Suprapubic skin (tissue), 4 donors: Measurements from ENCODE around the gene CHAF1A. TPM values are rescaled to one million over a fixed set of nuclear protein-coding genes. Genes with fewer than 3 reads are reported as not detected.
A peak's percentile ranks its signal among the peaks of the same experiment; 100 is the strongest.

Experiments
- DNase-seq, 2 donors: peaks; one replicate each; pipeline ENCODE4 v3.0.0-alpha.2; 2019; ENCODE audit warnings: low spot score in 2 of 2
- H3K27ac ChIP-seq: fragments of 200-600 bp; sonication (generic); one replicate; pipeline ENCODE4 v1.5.1; 2019
- H3K27me3 ChIP-seq: fragments of 200-600 bp; sonication (generic); one replicate; pipeline ENCODE4 v1.5.1; 2019
- H3K36me3 ChIP-seq: fragments of 200-600 bp; sonication (generic); one replicate; pipeline ENCODE4 v1.5.1; 2019
- H3K4me1 ChIP-seq: fragments of 200-600 bp; sonication (generic); one replicate; pipeline ENCODE4 v1.5.1; 2019
- H3K4me3 ChIP-seq: fragments of 200-600 bp; sonication (generic); one replicate; pipeline ENCODE4 v1.5.1; 2019; ENCODE audit warnings: mild to moderate bottlenecking
- H3K9me3 ChIP-seq: fragments of 200-600 bp; sonication (generic); one replicate; pipeline ENCODE4 v1.5.1; 2019
- CTCF ChIP-seq, 2 donors: fragments of 200-600 bp in 1 of 2; fragments of 450-650 bp in 1 of 2; sonication (generic) in 1 of 2; IDR thresholded peaks; one replicate each; pipeline ENCODE4 v1.5.1; 2016 to 2019; ENCODE audit warnings: antibody characterized with exemption in 2 of 2, mild to moderate bottlenecking in 1 of 2, moderate library complexity in 1 of 2
- EP300 ChIP-seq: sonication (generic); formaldehyde crosslinking; IDR thresholded peaks from one replicate; pipeline ENCODE4 v1.6.1; 2017; ENCODE audit warnings: antibody characterized with exemption
- POLR2A ChIP-seq, 2 donors: fragments of 450-650 bp; IDR thresholded peaks; one replicate each; pipeline ENCODE4 v1.6.1; 2017; ENCODE audit warnings: antibody characterized with exemption in 2 of 2, mild to moderate bottlenecking in 2 of 2, moderate library complexity in 2 of 2
- POLR2AphosphoS5 ChIP-seq, 3 donors: sonication (generic); formaldehyde crosslinking; IDR thresholded peaks; one replicate each; pipeline ENCODE4 v1.6.1; 2017; ENCODE audit warnings: antibody characterized with exemption in 3 of 3
- WGBS: methylation state at CpG from one replicate; pipeline ENCODE4 v1.1.5; 2018; 5-methylcytosine and 5-hydroxymethylcytosine counted together
- total RNA-seq, 4 donors: library from RNA; depleted of rRNA; stranded (reverse); fragments of >200 nt; gene quantifications; one replicate each; pipeline ENCODE4 v1.1.0, GENCODE V29; 2016

Gene CHAF1A
- total RNA-seq, 4 donors from 2014 or later = 8.5 to 20.4 (median 11.4) TPM

GRCh38 chr19:4457654-4458395 lies 55.4 kb downstream of the CHAF1A start, which contains the start of gene UBXN6:
Gene UBXN6 (minus strand): TSS chr19:4457794. CDS start chr19:4457697, 97 bp downstream.
- Histone ChIP-seq H3K4me3 (peak within 1 kb of the TSS; percentile 72), H3K4me1 (peaks cover 41% of the 10 kb centered on the region), H3K36me3 (peaks cover 14% of the 10 kb centered on the region), H3K27me3 (no peaks in the 10 kb centered on the region), H3K9me3 (no peaks in the 10 kb centered on the region), H3K27ac (peak within 1 kb of the TSS; percentile 93)
- DNase-seq = peak; percentile 99
- 14% methylated on average over 52 of the region's 52 CpGs for WGBS
- no peak for TF ChIP-seq CTCF (IDR thresholded peaks at IDR 0.05)
- peak in 2 of 3 donors; percentile 20 to 84 for TF ChIP-seq POLR2AphosphoS5 (IDR thresholded peaks at IDR 0.05)

GRCh38 chr19:4464815-4465581 lies 62.6 kb downstream of the CHAF1A start:
- Histone ChIP-seq H3K27ac (no peak overlapping the region), H3K27me3 (no peaks in the 10 kb centered on the region), H3K4me3 (no peak overlapping the region), H3K4me1 (no peaks in the 10 kb centered on the region), H3K36me3 (no peaks in the 10 kb centered on the region), H3K9me3 (no peaks in the 10 kb centered on the region)
- TF ChIP-seq EP300 (no peak), POLR2A (IDR thresholded peaks at IDR 0.05) (no peak)
- 89% methylated on average over 8 of the region's 8 CpGs for WGBS
- no peak for DNase-seq

GRCh38 chr19:4467835-4468234 lies 65.4 kb downstream of the CHAF1A start:
- TF ChIP-seq CTCF (IDR thresholded peaks at IDR 0.05) (no peak), POLR2A (IDR thresholded peaks at IDR 0.05) (no peak), POLR2AphosphoS5 (IDR thresholded peaks at IDR 0.05) (no peak), EP300 (no peak)
- no peak for DNase-seq
- Histone ChIP-seq H3K36me3 (no peaks in the 10 kb centered on the region), H3K27ac (no peak overlapping the region), H3K27me3 (no peaks in the 10 kb centered on the region), H3K4me1 (peaks cover 9% of the 10 kb centered on the region), H3K9me3 (no peaks in the 10 kb centered on the region), H3K4me3 (no peak overlapping the region)
- WGBS = 87% methylated on average over 3 of the region's 3 CpGs

- no peak for TF ChIP-seq POLR2A (IDR thresholded peaks at IDR 0.05)
- peak in 1 of 3 donors; percentile 65 for TF ChIP-seq POLR2AphosphoS5 (IDR thresholded peaks at IDR 0.05)
- TF ChIP-seq CTCF (IDR thresholded peaks at IDR 0.05) = no peak
- TF ChIP-seq EP300 = no peak
- peak; percentile 99 for DNase-seq
- peak overlapping the region; percentile 89 for H3K27ac ChIP-seq
- H3K4me1 ChIP-seq = peaks cover 31% of the 10 kb centered on the region
- no peaks in the 10 kb centered on the region for H3K27me3 ChIP-seq
- WGBS = 1% methylated on average over 33 of the region's 33 CpGs
- peaks cover 14% of the 10 kb centered on the region for H3K36me3 ChIP-seq
- H3K9me3 ChIP-seq = no peaks in the 10 kb centered on the region
- peak overlapping the region; percentile 96 for H3K4me3 ChIP-seq
Observed at GRCh38 chr19:4471403-4472173, 69.1 kb downstream of the CHAF1A start.

- peak in 1 of 2 donors; percentile 71 for DNase-seq
- peaks cover 31% of the 10 kb centered on the region for H3K4me1 ChIP-seq
- peak within 1 kb of the TSS; percentile 89 for H3K27ac ChIP-seq
- no peaks in the 10 kb centered on the region for H3K27me3 ChIP-seq
- 0% methylated on average over 14 of the region's 71 CpGs for WGBS
- H3K36me3 ChIP-seq = peaks cover 22% of the 10 kb centered on the region
- H3K9me3 ChIP-seq = no peaks in the 10 kb centered on the region
- no peak for TF ChIP-seq POLR2A (IDR thresholded peaks at IDR 0.05)
- no peak for TF ChIP-seq EP300
- TF ChIP-seq CTCF (IDR thresholded peaks at IDR 0.05) = no peak
- H3K4me3 ChIP-seq = peak within 1 kb of the TSS; percentile 96
Observed at GRCh38 chr19:4472174-4472974, 69.9 kb downstream of the CHAF1A start, which contains the start of gene HDGFL2. Gene HDGFL2 (plus strand): TSS chr19:4472297. CDS start chr19:4472351, 54 bp downstream.
